ENCODE results near the gene TMEFF2. TPM values are rescaled to one million over a fixed set of nuclear protein-coding genes. Genes with fewer than 3 reads are reported as not detected.

TMEFF2 gene
- total and polyA plus RNA-seq, 7 experiments from 2014 or later = not detected

GRCh38 chr2:191961556-191961955 lies 233.2 kb downstream of the TMEFF2 start:
- Mint-ChIP-seq H3K4me3 (no peak overlapping the region), H3K27me3 (peaks cover 0 to 27% (median 16%) of the 10 kb centered on the region in 5 donors), H3K27ac (no peak overlapping the region), H3K36me3 (no peaks in the 10 kb centered on the region), H3K4me1 (no peaks in the 10 kb centered on the region), H3K9me3 (peaks cover 0 to 5% (median 0%) of the 10 kb centered on the region in 11 donors)
- DNase-seq = no peak
- Histone ChIP-seq H3K27me3 (ENCODE audit: control insufficient read depth in 2 of 2, insufficient read depth in 2 of 2, low read length in 2 of 2) (no peaks in the 10 kb centered on the region), H3K4me3 (ENCODE audit: low read length) (no peak overlapping the region), H3K4me1 (ENCODE audit: control insufficient read depth in 2 of 2, insufficient read depth in 2 of 2, low read length in 2 of 2) (no peaks in the 10 kb centered on the region), H3K27ac (ENCODE audit: low read depth, low read length) (no peak overlapping the region), H3K9me3 (ENCODE audit: control insufficient read depth in 2 of 3, low read length in 3 of 3) (no peaks in the 10 kb centered on the region), H3K36me3 (ENCODE audit: control insufficient read depth in 2 of 3, insufficient read depth in 3 of 3, low read length in 3 of 3) (no peaks in the 10 kb centered on the region)
- no peak for ATAC-seq
- CTCF ChIA-PET = no interaction called here
- intact Hi-C loops (cut with micrococcal nuclease) = no loop called here
- POLR2A ChIA-PET = no interaction called here

DNA sequence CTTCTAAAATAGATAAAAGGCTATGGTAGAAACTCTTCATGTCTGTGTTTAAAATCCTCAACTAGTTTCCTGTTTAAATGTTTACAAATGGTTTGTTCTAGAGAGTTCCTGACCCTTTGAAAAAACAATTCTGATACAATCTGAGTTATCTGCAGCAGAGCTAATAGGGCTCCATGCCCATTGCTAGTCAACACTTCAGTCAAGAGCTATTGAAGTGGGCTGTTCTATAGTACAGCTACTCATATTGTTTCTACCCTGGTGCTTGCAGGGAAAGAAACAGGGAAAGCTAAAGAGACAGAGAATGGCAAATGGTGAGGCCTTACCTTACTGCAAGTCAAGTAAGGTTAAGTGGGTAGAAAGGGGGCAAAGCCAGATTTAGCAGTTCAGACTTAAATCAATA lies 235.5 kb downstream of the TMEFF2 start:
- no peak overlapping the region for H3K4me3 ChIP-seq (ENCODE audit: low read length)
- Mint-ChIP-seq H3K4me1 (no peaks in the 10 kb centered on the region), H3K36me3 (no peaks in the 10 kb centered on the region), H3K27ac (no peak overlapping the region), H3K9me3 (no peaks in the 10 kb centered on the region), H3K27me3 (peaks cover 6 to 27% (median 11%) of the 10 kb centered on the region in 5 donors), H3K4me3 (no peak overlapping the region)
- no peaks in the 10 kb centered on the region for H3K27me3 ChIP-seq (ENCODE audit: control insufficient read depth in 2 of 2, insufficient read depth in 2 of 2, low read length in 2 of 2)
- no peaks in the 10 kb centered on the region for H3K36me3 ChIP-seq (ENCODE audit: control insufficient read depth in 2 of 3, insufficient read depth in 3 of 3, low read length in 3 of 3)
- no peak overlapping the region for H3K27ac ChIP-seq (ENCODE audit: low read depth, low read length)
- ATAC-seq (no peak), DNase-seq (no peak)
- H3K4me1 ChIP-seq (ENCODE audit: control insufficient read depth in 2 of 2, insufficient read depth in 2 of 2, low read length in 2 of 2) = no peaks in the 10 kb centered on the region
- CTCF ChIA-PET = no interaction called here
- H3K9me3 ChIP-seq (ENCODE audit: control insufficient read depth in 2 of 3, low read length in 3 of 3) = no peaks in the 10 kb centered on the region
- POLR2A ChIA-PET = no interaction called here
- intact Hi-C loops (cut with micrococcal nuclease) = no loop called here

GRCh38 chr2:191957996-191958860 lies 236.5 kb downstream of the TMEFF2 start:
- Mint-ChIP-seq H3K27ac (no peak overlapping the region), H3K9me3 (no peaks in the 10 kb centered on the region), H3K27me3 (peaks cover 6 to 23% (median 11%) of the 10 kb centered on the region in 5 donors), H3K4me3 (no peak overlapping the region), H3K36me3 (no peaks in the 10 kb centered on the region), H3K4me1 (no peaks in the 10 kb centered on the region)
- ChIA-PET CTCF (no interaction called here), POLR2A (no interaction called here)
- Histone ChIP-seq H3K4me1 (ENCODE audit: control insufficient read depth in 2 of 2, insufficient read depth in 2 of 2, low read length in 2 of 2) (no peaks in the 10 kb centered on the region), H3K4me3 (ENCODE audit: low read length) (no peak overlapping the region), H3K27me3 (ENCODE audit: control insufficient read depth in 2 of 2, insufficient read depth in 2 of 2, low read length in 2 of 2) (no peaks in the 10 kb centered on the region), H3K9me3 (ENCODE audit: control insufficient read depth in 2 of 3, low read length in 3 of 3) (no peaks in the 10 kb centered on the region), H3K27ac (ENCODE audit: low read depth, low read length) (no peak overlapping the region), H3K36me3 (ENCODE audit: control insufficient read depth in 2 of 3, insufficient read depth in 3 of 3, low read length in 3 of 3) (no peaks in the 10 kb centered on the region)
- ATAC-seq = no peak
- DNase-seq = no peak
- intact Hi-C loops (cut with micrococcal nuclease) = no loop called here

- peaks cover 6 to 17% (median 14%) of the 10 kb centered on the region in 5 donors for H3K27me3 Mint-ChIP-seq
- H3K36me3 ChIP-seq (ENCODE audit: control insufficient read depth in 2 of 3, insufficient read depth in 3 of 3, low read length in 3 of 3) = no peaks in the 10 kb centered on the region
- no peaks in the 10 kb centered on the region for H3K4me1 Mint-ChIP-seq
- H3K9me3 Mint-ChIP-seq = no peaks in the 10 kb centered on the region
- ATAC-seq = no peak
- H3K27me3 ChIP-seq (ENCODE audit: control insufficient read depth in 2 of 2, insufficient read depth in 2 of 2, low read length in 2 of 2) = peaks cover 0 to 3% of the 10 kb centered on the region in 2 donors
- H3K4me3 Mint-ChIP-seq = no peak overlapping the region
- H3K36me3 Mint-ChIP-seq = no peaks in the 10 kb centered on the region
- ChIA-PET POLR2A (no interaction called here), CTCF (interaction anchor here (0.7 kb wide), 1 partner anchor 288 kb away, joined by 3 read pairs; no protein-coding TSS in a partner anchor)
- H3K4me3 ChIP-seq (ENCODE audit: low read length) = no peak overlapping the region
- H3K27ac Mint-ChIP-seq = no peak overlapping the region
- H3K27ac ChIP-seq (ENCODE audit: low read depth, low read length) = no peak overlapping the region
- no peak for DNase-seq
- H3K9me3 ChIP-seq (ENCODE audit: control insufficient read depth in 2 of 3, low read length in 3 of 3) = no peaks in the 10 kb centered on the region
- intact Hi-C loops (cut with micrococcal nuclease) = no loop called here
- no peaks in the 10 kb centered on the region for H3K4me1 ChIP-seq (ENCODE audit: control insufficient read depth in 2 of 2, insufficient read depth in 2 of 2, low read length in 2 of 2)
Measured at GRCh38 chr2:191954451-191954850, 240.3 kb downstream of the TMEFF2 start.

GRCh38 chr2:191952515-191953270 lies 242.0 kb downstream of the TMEFF2 start:
- H3K9me3 ChIP-seq (ENCODE audit: control insufficient read depth in 2 of 3, low read length in 3 of 3) = no peaks in the 10 kb centered on the region
- no peaks in the 10 kb centered on the region for H3K36me3 ChIP-seq (ENCODE audit: control insufficient read depth in 2 of 3, insufficient read depth in 3 of 3, low read length in 3 of 3)
- no peak overlapping the region for H3K27ac ChIP-seq (ENCODE audit: low read depth, low read length)
- Mint-ChIP-seq H3K27me3 (peaks cover 0 to 19% (median 16%) of the 10 kb centered on the region in 5 donors), H3K27ac (no peak overlapping the region), H3K36me3 (no peaks in the 10 kb centered on the region), H3K4me1 (no peaks in the 10 kb centered on the region), H3K9me3 (no peaks in the 10 kb centered on the region), H3K4me3 (no peak overlapping the region)
- H3K27me3 ChIP-seq (ENCODE audit: control insufficient read depth in 2 of 2, insufficient read depth in 2 of 2, low read length in 2 of 2) = peaks cover 0 to 3% of the 10 kb centered on the region in 2 donors
- CTCF ChIA-PET = no interaction called here
- H3K4me3 ChIP-seq (ENCODE audit: low read length) = no peak overlapping the region
- no peaks in the 10 kb centered on the region for H3K4me1 ChIP-seq (ENCODE audit: control insufficient read depth in 2 of 2, insufficient read depth in 2 of 2, low read length in 2 of 2)
- POLR2A ChIA-PET = no interaction called here
- no peak for DNase-seq
- no peak for ATAC-seq
- intact Hi-C loops (cut with micrococcal nuclease) = no loop called here

GRCh38 chr2:191951832-191952231 lies 242.9 kb downstream of the TMEFF2 start:
- Mint-ChIP-seq H3K4me3 (no peak overlapping the region), H3K4me1 (no peaks in the 10 kb centered on the region), H3K27ac (no peak overlapping the region), H3K27me3 (peaks cover 0 to 20% (median 10%) of the 10 kb centered on the region in 5 donors), H3K9me3 (no peaks in the 10 kb centered on the region), H3K36me3 (no peaks in the 10 kb centered on the region)
- Histone ChIP-seq H3K4me3 (ENCODE audit: low read length) (no peak overlapping the region), H3K27me3 (ENCODE audit: control insufficient read depth in 2 of 2, insufficient read depth in 2 of 2, low read length in 2 of 2) (peaks cover 0 to 3% of the 10 kb centered on the region in 2 donors), H3K4me1 (ENCODE audit: control insufficient read depth in 2 of 2, insufficient read depth in 2 of 2, low read length in 2 of 2) (no peaks in the 10 kb centered on the region), H3K36me3 (ENCODE audit: control insufficient read depth in 2 of 3, insufficient read depth in 3 of 3, low read length in 3 of 3) (no peaks in the 10 kb centered on the region), H3K9me3 (ENCODE audit: control insufficient read depth in 2 of 3, low read length in 3 of 3) (no peaks in the 10 kb centered on the region), H3K27ac (ENCODE audit: low read depth, low read length) (no peak overlapping the region)
- ChIA-PET CTCF (no interaction called here), POLR2A (no interaction called here)
- intact Hi-C loops (cut with micrococcal nuclease) = no loop called here
- no peak for DNase-seq
- no peak for ATAC-seq

Measured in naive thymus-derived CD4-positive, alpha-beta T cell (primary cell).